Hepatocyte (in vitro differentiated cells): ENCODE results near the gene CTXN3.

ENCODE experiments used
- EZH2 ChIP-seq: fragments of 200-600 bp; sonication (generic); IDR thresholded peaks from 2 replicates; pipeline ENCODE4 v1.6.1; 2016; ENCODE audit warnings: antibody characterized with exemption, mild to moderate bottlenecking, borderline replicate concordance
- TF ChIP-seq, protein P1 (sequence below): fragments of 200-600 bp; sonication (generic); IDR thresholded peaks from 2 replicates; pipeline ENCODE4 v1.5.1; 2016; ENCODE audit warnings: antibody characterized with exemption, mild to moderate bottlenecking; ENCODE audit not compliant: poor library complexity

DNA sequence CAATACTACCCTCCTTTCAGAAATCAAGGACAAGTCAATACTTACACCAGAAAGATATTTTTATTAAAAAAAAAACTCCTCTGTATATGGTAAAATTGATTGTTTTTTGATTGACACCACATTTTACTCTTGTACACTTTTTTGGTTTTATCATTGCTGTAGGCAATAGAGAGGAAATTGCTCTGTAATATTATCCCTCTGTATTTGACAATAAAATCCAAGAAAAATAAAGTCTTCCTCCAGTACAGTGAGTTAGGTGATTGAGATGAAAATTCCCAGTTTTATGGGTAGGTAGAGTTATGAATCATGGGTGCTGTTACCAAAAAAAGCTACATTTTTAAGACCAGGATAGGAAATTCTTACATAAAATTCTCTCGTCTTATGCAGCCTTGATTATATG, 31.7 kb downstream of the CTXN3 start:
- TF ChIP-seq, protein P1, sequence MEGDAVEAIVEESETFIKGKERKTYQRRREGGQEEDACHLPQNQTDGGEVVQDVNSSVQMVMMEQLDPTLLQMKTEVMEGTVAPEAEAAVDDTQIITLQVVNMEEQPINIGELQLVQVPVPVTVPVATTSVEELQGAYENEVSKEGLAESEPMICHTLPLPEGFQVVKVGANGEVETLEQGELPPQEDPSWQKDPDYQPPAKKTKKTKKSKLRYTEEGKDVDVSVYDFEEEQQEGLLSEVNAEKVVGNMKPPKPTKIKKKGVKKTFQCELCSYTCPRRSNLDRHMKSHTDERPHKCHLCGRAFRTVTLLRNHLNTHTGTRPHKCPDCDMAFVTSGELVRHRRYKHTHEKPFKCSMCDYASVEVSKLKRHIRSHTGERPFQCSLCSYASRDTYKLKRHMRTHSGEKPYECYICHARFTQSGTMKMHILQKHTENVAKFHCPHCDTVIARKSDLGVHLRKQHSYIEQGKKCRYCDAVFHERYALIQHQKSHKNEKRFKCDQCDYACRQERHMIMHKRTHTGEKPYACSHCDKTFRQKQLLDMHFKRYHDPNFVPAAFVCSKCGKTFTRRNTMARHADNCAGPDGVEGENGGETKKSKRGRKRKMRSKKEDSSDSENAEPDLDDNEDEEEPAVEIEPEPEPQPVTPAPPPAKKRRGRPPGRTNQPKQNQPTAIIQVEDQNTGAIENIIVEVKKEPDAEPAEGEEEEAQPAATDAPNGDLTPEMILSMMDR: no peak
- no peak for TF ChIP-seq EZH2
